Transverse colon (tissue), 3 donors: Measurements from ENCODE around the gene UGT3A2.

ENCODE experiments used
- POLR2A ChIP-seq: fragments of 450-650 bp; IDR thresholded peaks from one replicate; pipeline ENCODE4 v1.6.1; 2016; ENCODE audit warnings: antibody characterized with exemption, mild to moderate bottlenecking, moderate library complexity
- TF ChIP-seq, protein P1 (sequence below), 5 experiments: fragments of 200-600 bp in 3 of 5; fragments of 450-650 bp in 2 of 5; sonication (generic) in 3 of 5; IDR thresholded peaks; 1 replicate in 2 of 5; 2 replicates in 3 of 5; pipeline ENCODE4 v1.5.1; 2016 to 2017; ENCODE audit warnings: antibody characterized with exemption in 5 of 5, inconsistent platforms in 3 of 5, mild to moderate bottlenecking in 2 of 5, moderate library complexity in 1 of 5

DNA sequence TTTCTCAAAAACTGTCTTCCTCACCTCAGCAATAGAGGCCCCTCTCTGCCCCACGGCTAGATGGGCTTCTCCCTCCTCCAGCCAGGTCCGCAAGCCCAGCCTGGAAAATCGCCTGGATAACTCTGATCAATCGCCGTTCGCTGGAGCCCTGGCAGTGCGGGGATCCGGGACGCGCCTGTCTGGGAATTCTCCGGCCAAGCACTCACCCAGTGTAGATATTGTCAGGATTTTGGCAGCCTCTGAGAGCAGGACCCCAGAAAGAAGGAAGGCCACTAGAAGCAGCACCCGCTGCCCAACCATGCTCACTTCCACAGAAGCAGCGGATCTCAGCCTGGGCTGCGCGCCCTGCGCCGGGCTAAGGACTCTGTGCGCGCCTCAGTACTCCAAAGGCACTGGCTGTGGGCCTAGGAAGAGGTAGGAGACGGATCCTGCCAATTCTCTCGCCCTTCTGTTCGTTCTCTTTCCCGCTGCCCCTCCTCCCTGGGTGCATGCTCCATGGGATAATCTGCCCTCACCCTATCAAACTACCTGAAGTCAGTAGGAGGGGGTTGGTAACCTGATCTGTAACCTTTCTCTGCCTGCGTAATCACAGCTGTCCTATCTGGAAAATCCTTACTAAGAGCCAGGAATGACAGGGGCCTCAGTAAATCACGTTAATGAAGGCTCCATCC lies 75.6 kb downstream of the UGT3A2 start, which contains the start of gene UGT3A1:
- no peak for TF ChIP-seq POLR2A
- TF ChIP-seq, protein P1, sequence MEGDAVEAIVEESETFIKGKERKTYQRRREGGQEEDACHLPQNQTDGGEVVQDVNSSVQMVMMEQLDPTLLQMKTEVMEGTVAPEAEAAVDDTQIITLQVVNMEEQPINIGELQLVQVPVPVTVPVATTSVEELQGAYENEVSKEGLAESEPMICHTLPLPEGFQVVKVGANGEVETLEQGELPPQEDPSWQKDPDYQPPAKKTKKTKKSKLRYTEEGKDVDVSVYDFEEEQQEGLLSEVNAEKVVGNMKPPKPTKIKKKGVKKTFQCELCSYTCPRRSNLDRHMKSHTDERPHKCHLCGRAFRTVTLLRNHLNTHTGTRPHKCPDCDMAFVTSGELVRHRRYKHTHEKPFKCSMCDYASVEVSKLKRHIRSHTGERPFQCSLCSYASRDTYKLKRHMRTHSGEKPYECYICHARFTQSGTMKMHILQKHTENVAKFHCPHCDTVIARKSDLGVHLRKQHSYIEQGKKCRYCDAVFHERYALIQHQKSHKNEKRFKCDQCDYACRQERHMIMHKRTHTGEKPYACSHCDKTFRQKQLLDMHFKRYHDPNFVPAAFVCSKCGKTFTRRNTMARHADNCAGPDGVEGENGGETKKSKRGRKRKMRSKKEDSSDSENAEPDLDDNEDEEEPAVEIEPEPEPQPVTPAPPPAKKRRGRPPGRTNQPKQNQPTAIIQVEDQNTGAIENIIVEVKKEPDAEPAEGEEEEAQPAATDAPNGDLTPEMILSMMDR (IDR thresholded peaks at IDR 0.05), result no peak
